ENCODE measurements around the gene SORCS2.

Gene SORCS2

GRCh38 chr4:7217039-7217438 lies 24.7 kb downstream of the SORCS2 start:
- no peak for DNase-seq (ENCODE audit: extremely low spot score)
- ChIA-PET POLR2A (no interaction called here), CTCF (interaction anchor here (1.0 kb wide), 1 partner anchor 10 kb away, joined by 3 read pairs; no protein-coding TSS in a partner anchor)
- no peak for TF ChIP-seq CTCF (IDR thresholded peaks at IDR 0.05; ENCODE audit: control extremely low read depth, extremely low read depth, low read depth, missing control alignments)

GRCh38 chr4:7217474-7218321 lies 25.4 kb downstream of the SORCS2 start:
- no peak for TF ChIP-seq CTCF (IDR thresholded peaks at IDR 0.05; ENCODE audit: control extremely low read depth, extremely low read depth, low read depth, missing control alignments)
- no peak for DNase-seq (ENCODE audit: extremely low spot score)
- ChIA-PET POLR2A (no interaction called here), CTCF (interaction anchor here (1.0 kb wide), 1 partner anchor 11 kb away, joined by 3 read pairs; no protein-coding TSS in a partner anchor)

- TF ChIP-seq CTCF (IDR thresholded peaks at IDR 0.05; ENCODE audit: control extremely low read depth, extremely low read depth, low read depth, missing control alignments), result no peak
- ChIA-PET CTCF (no interaction called here), POLR2A (no interaction called here)
- no peak for DNase-seq (ENCODE audit: extremely low spot score)
Measured at GRCh38 chr4:7218686-7219085, 26.3 kb downstream of the SORCS2 start.

GRCh38 chr4:7222521-7222920 lies 30.2 kb downstream of the SORCS2 start:
- TF ChIP-seq CTCF (IDR thresholded peaks at IDR 0.05; ENCODE audit: control extremely low read depth, extremely low read depth, low read depth, missing control alignments), result no peak
- CTCF ChIA-PET, result no interaction called here
- DNase-seq (ENCODE audit: extremely low spot score), result no peak
- POLR2A ChIA-PET, result no interaction called here

- POLR2A ChIA-PET, result no interaction called here
- TF ChIP-seq CTCF (IDR thresholded peaks at IDR 0.05; ENCODE audit: control extremely low read depth, extremely low read depth, low read depth, missing control alignments), result no peak
- CTCF ChIA-PET, result no interaction called here
- no peak for DNase-seq (ENCODE audit: extremely low spot score)
Measured at GRCh38 chr4:7223541-7223940, 31.2 kb downstream of the SORCS2 start.

- no peak for DNase-seq (ENCODE audit: extremely low spot score)
- ChIA-PET POLR2A (no interaction called here), CTCF (interaction anchor here (0.9 kb wide), 1 partner anchor 121 kb away, joined by 3 read pairs; no protein-coding TSS in a partner anchor)
- TF ChIP-seq CTCF (IDR thresholded peaks at IDR 0.05; ENCODE audit: control extremely low read depth, extremely low read depth, low read depth, missing control alignments), result no peak
Measured at GRCh38 chr4:7224001-7224400, 31.7 kb downstream of the SORCS2 start.

Measured in GM10248 (cell line).